ENCODE results near the gene LRP2. TPM values are rescaled to one million over a fixed set of nuclear protein-coding genes. Genes with fewer than 3 reads are reported as not detected.

Gene LRP2
- total and polyA plus RNA-seq, 2 of the 4 experiments (the other 2 are of a cell fraction) = not detected

- no peak for TF ChIP-seq MAZ (IDR thresholded peaks at IDR 0.05; ENCODE audit: borderline replicate concordance, low read depth, low read length)
- TF ChIP-seq MAFK (IDR thresholded peaks at IDR 0.05; ENCODE audit: low read depth, low read length) = no peak
- TF ChIP-seq SMC3 (IDR thresholded peaks at IDR 0.05; ENCODE audit: low read depth, low read length) = no peak
- TF ChIP-seq RCOR1 (IDR thresholded peaks at IDR 0.05; ENCODE audit: insufficient replicate concordance, low read length) = no peak
- no peak for TF ChIP-seq FOS (IDR thresholded peaks at IDR 0.05; ENCODE audit: low read depth, low read length)
- TF ChIP-seq RFX5 (IDR thresholded peaks at IDR 0.05; ENCODE audit: low read depth, low read length) = no peak
- TF ChIP-seq NFE2L2 (IDR thresholded peaks at IDR 0.05; ENCODE audit: low read depth, low read length) = no peak
- TF ChIP-seq, protein P1, sequence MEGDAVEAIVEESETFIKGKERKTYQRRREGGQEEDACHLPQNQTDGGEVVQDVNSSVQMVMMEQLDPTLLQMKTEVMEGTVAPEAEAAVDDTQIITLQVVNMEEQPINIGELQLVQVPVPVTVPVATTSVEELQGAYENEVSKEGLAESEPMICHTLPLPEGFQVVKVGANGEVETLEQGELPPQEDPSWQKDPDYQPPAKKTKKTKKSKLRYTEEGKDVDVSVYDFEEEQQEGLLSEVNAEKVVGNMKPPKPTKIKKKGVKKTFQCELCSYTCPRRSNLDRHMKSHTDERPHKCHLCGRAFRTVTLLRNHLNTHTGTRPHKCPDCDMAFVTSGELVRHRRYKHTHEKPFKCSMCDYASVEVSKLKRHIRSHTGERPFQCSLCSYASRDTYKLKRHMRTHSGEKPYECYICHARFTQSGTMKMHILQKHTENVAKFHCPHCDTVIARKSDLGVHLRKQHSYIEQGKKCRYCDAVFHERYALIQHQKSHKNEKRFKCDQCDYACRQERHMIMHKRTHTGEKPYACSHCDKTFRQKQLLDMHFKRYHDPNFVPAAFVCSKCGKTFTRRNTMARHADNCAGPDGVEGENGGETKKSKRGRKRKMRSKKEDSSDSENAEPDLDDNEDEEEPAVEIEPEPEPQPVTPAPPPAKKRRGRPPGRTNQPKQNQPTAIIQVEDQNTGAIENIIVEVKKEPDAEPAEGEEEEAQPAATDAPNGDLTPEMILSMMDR (conservative IDR thresholded peaks at IDR 0.05; ENCODE audit: low read depth, low read length) = no peak
- TF ChIP-seq, protein P2, sequence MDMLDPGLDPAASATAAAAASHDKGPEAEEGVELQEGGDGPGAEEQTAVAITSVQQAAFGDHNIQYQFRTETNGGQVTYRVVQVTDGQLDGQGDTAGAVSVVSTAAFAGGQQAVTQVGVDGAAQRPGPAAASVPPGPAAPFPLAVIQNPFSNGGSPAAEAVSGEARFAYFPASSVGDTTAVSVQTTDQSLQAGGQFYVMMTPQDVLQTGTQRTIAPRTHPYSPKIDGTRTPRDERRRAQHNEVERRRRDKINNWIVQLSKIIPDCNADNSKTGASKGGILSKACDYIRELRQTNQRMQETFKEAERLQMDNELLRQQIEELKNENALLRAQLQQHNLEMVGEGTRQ (IDR thresholded peaks at IDR 0.05; ENCODE audit: low read depth, low read length) = no peak
- no peak for TF ChIP-seq CEBPB (IDR thresholded peaks at IDR 0.05; ENCODE audit: low read depth, low read length)
- TF ChIP-seq POLR2A (IDR thresholded peaks at IDR 0.05; ENCODE audit: low read depth, low read length) = no peak
- no peak for TF ChIP-seq BHLHE40 (IDR thresholded peaks at IDR 0.05; ENCODE audit: low read depth, low read length)
- TF ChIP-seq MXI1 (IDR thresholded peaks at IDR 0.05; ENCODE audit: borderline replicate concordance, low read depth, low read length) = no peak
- TF ChIP-seq RAD21 (IDR thresholded peaks at IDR 0.05; ENCODE audit: low read length) = no peak
- TF ChIP-seq, protein P3, sequence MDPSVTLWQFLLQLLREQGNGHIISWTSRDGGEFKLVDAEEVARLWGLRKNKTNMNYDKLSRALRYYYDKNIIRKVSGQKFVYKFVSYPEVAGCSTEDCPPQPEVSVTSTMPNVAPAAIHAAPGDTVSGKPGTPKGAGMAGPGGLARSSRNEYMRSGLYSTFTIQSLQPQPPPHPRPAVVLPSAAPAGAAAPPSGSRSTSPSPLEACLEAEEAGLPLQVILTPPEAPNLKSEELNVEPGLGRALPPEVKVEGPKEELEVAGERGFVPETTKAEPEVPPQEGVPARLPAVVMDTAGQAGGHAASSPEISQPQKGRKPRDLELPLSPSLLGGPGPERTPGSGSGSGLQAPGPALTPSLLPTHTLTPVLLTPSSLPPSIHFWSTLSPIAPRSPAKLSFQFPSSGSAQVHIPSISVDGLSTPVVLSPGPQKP (IDR thresholded peaks at IDR 0.05; ENCODE audit: borderline replicate concordance, low read depth, low read length) = no peak
- no peak for TF ChIP-seq CHD1 (IDR thresholded peaks at IDR 0.05; ENCODE audit: low read depth, low read length)
- Histone ChIP-seq H2AK9ac (replicated peaks; ENCODE audit: low read depth, low read length, poor library complexity) (no peak overlapping the region), H3K4me2 (ENCODE audit: low read depth, low read length) (no peak overlapping the region), H3K27ac (ENCODE audit: insufficient read depth, low read length) (no peak overlapping the region), H4K8ac (ENCODE audit: low read depth in 2 of 2, low read length in 2 of 2) (no peak overlapping the region), H3K14ac (replicated peaks; ENCODE audit: low read depth, low read length) (no peak overlapping the region), H2BK5ac (ENCODE audit: low read depth, low read length, poor library complexity, severe bottlenecking) (no peak overlapping the region), H4K91ac (ENCODE audit: insufficient read depth, low read depth, low read length) (no peak overlapping the region), H3K9me1 (ENCODE audit: insufficient read depth, low read length) (no peaks in the 10 kb centered on the region), H3K56ac (ENCODE audit: extremely low read depth, insufficient read depth, low read length) (no peak overlapping the region), H2BK120ac (ENCODE audit: low read depth, low read length) (no peak overlapping the region), H3K4me3 (ENCODE audit: insufficient read depth, low read depth, low read length) (no peak overlapping the region), H2AFZ (replicated peaks; ENCODE audit: low read length, poor library complexity) (no peak overlapping the region), H3K4me1 (ENCODE audit: control insufficient read depth, insufficient read depth, low read length) (no peaks in the 10 kb centered on the region), H2BK20ac (ENCODE audit: low read depth, low read length) (no peak overlapping the region), H3K9ac (ENCODE audit: low read depth, low read length) (no peak overlapping the region), H2BK15ac (ENCODE audit: low read depth, low read length) (no peak overlapping the region), H3K18ac (ENCODE audit: low read depth, low read length) (no peak overlapping the region), H3K79me1 (ENCODE audit: low read depth in 1 of 2, low read length in 2 of 2) (no peaks in the 10 kb centered on the region), H3K9me3 (ENCODE audit: control insufficient read depth, insufficient read depth, low read length) (no peaks in the 10 kb centered on the region), H3K4ac (ENCODE audit: low read depth, low read length) (no peak overlapping the region), H3K36me3 (ENCODE audit: control insufficient read depth, insufficient read depth, low read length) (no peaks in the 10 kb centered on the region), H2AK5ac (ENCODE audit: low read depth, low read length) (no peak overlapping the region), H3K23ac (ENCODE audit: low read depth, low read length) (no peak overlapping the region), H3K27me3 (ENCODE audit: control insufficient read depth, insufficient read depth, low read length) (no peaks in the 10 kb centered on the region), H4K20me1 (ENCODE audit: insufficient read depth, low read length) (no peaks in the 10 kb centered on the region), H4K5ac (ENCODE audit: low read depth, low read length) (no peak overlapping the region)
- intact Hi-C loops (cut with micrococcal nuclease) (no loop called here), in situ Hi-C loops (cut with MboI; ENCODE audit: low sequenced_read_pairs) (no loop called here), dilution Hi-C loops (cut with HindIII; ENCODE audit: low sequenced_read_pairs, unreplicated experiment) (no loop called here)
- ChIA-PET CTCF (no interaction called here), POLR2A (ENCODE audit: unreplicated experiment) (no interaction called here)
- ATAC-seq (ENCODE audit: low read depth) (no peak), DNase-seq (no peak)
- BruUV-seq (replicated peaks) = no TSS peak
- no CpG with 5 or more reads among the region's 3 CpGs for WGBS, 2 experiments (ENCODE audit: extremely low coverage in 2 of 2, insufficient read length in 1 of 2)
These were observed 275.4 kb downstream of the LRP2 start for GRCh38 chr2:169086893-169087467.
